Right lobe of liver (tissue), 4 donors: ENCODE measurements around the gene AIMP1.

ENCODE experiments used
- CTCF ChIP-seq, 4 donors: fragments of 200-600 bp in 3 of 4; fragments of 450-650 bp in 1 of 4; IDR thresholded peaks; one replicate each; pipeline versions ENCODE4 v1.5.1 to v1.8.0; 2016 to 2022; ENCODE audit warnings: antibody characterized with exemption in 4 of 4, mild to moderate bottlenecking in 2 of 4
- POLR2A ChIP-seq: fragments of 450-650 bp; IDR thresholded peaks from one replicate; pipeline ENCODE4 v1.6.1; 2017; ENCODE audit warnings: antibody characterized with exemption, mild to moderate bottlenecking
- donor health status: DM: no; HTN: no; CAD: no.
- donor health status: DM: no; HTN: no; CAD: no.
- donor health status: DM: no; HTN: yes; CAD: no.

- TF ChIP-seq CTCF (IDR thresholded peaks at IDR 0.05) = no peak
- TF ChIP-seq POLR2A = no peak
Observed at GRCh38 chr4:106373026-106373425, 56.7 kb downstream of the AIMP1 start.
